OCI-LY3 (cell line): Measurements from ENCODE around the gene BCL2L14.

Experiments
- EZH2phosphoT487 ChIP-seq: fragments of 200-600 bp; shearing (Covaris generic); IDR thresholded peaks from 2 replicates; pipeline ENCODE4 v1.6.1; 2018; ENCODE audit warnings: antibody characterized with exemption, mixed run types, low read depth
- TF ChIP-seq, protein P1 (sequence below): fragments of 200-600, 300-600 bp; sonication (generic); IDR thresholded peaks from 2 replicates; pipeline ENCODE4 v1.5.1; 2014; ENCODE audit warnings: antibody characterized with exemption, low read length, low read depth

GRCh38 chr12:12025799-12026386 is 44.8 kb upstream of the BCL2L14 start:
- TF ChIP-seq, protein P1, sequence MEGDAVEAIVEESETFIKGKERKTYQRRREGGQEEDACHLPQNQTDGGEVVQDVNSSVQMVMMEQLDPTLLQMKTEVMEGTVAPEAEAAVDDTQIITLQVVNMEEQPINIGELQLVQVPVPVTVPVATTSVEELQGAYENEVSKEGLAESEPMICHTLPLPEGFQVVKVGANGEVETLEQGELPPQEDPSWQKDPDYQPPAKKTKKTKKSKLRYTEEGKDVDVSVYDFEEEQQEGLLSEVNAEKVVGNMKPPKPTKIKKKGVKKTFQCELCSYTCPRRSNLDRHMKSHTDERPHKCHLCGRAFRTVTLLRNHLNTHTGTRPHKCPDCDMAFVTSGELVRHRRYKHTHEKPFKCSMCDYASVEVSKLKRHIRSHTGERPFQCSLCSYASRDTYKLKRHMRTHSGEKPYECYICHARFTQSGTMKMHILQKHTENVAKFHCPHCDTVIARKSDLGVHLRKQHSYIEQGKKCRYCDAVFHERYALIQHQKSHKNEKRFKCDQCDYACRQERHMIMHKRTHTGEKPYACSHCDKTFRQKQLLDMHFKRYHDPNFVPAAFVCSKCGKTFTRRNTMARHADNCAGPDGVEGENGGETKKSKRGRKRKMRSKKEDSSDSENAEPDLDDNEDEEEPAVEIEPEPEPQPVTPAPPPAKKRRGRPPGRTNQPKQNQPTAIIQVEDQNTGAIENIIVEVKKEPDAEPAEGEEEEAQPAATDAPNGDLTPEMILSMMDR: no peak
- no peak for TF ChIP-seq EZH2phosphoT487
